ENCODE measurements around the gene THADA.
A peak's percentile ranks its signal among the peaks of the same experiment; 100 is the strongest.

The THADA gene

DNA sequence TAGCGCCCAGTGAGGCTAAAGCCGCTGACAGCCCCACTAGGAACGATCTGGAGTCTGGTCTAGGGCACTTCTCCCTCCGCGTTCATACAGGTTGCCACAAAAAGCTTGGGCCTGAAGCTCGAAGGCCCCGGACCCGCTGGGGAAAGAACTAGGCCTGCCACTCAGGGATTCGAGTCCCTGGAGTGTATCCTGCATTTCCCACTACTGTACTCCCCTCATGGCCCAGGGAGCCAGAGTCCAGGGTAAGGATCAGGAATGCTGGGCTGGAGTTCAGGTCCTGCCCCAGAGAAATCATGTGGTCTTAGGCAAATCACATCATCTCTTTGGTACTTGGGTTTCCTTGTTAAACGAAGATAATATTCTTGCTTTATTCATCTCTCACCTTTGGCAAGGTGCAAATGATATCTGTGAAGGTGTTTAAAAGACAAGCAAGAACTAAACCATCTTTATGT, 368.0 kb downstream of the THADA start:
- no peak for DNase-seq

DNA sequence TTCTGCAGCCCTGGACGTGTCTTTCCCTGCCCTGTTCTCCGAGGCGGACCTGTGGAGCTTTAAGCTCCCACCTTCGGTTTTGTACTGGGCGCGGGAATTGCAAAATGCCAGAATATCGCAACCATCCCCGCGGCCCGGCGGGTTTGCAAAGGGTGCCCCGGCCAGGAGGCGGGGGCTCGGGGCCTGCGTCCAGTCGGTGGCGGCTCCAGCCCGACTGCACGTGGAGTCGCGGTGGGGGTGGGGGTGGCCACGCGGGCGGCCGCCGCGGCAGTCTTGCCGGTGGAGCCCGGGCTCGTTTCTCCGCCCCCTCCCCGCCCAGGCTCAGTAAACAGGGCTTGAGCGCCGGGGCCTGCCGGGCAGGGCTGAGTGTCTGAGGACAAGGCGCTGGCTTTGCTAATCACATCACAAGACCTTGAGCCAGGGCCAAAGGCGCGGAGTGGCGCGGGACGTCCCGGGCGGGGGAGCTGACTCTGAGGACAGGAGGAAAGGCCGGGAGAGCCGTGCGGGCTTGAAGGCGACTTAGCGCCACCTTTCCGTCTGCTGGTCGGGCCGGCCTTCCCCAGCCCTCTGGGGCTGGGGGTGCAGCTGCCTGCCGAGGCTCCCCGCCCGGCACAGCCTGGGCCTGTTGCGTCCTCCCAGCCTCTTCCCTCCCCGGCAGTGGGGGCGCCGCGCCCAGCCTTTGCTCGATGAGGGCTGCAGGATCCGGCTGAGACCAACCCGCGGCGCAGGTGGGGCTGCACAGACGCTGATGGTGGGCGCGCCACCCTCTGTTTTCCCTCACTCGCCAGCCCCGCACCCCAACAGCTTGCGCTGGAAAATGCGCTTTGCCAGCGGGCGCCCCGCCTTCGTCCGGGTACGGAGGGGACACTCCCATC, 368.6 kb downstream of the THADA start:
- peak; percentile 70 to 76 for DNase-seq

DNA sequence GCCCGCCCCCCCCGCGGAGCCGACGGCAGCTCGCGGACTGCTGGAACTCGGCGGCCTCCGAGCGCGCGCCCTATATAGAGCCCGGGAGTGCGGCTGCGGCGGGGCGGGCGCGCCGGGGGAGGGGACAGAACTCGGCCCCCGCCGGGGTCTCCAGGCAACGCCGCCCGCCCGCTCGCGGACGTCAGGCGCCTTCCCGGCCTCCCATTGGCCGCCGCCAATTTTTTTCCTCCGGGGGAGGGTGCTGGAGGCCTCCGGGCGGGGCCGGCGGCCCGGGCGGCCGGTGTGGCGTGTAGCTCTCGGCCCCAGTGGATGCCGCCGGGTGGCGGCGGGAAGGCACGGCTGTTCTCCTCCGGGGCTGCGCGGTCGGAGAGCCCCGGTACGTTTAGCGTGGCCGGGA, 369.3 kb downstream of the THADA start, which contains the start of gene ZFP36L2:
ZFP36L2 (minus strand) TSS at position 49 of the 397 bp plus-strand sequence. CDS start 291 bp downstream, outside the sequence.
- DNase-seq, result peak; percentile 95 to 96

DNA sequence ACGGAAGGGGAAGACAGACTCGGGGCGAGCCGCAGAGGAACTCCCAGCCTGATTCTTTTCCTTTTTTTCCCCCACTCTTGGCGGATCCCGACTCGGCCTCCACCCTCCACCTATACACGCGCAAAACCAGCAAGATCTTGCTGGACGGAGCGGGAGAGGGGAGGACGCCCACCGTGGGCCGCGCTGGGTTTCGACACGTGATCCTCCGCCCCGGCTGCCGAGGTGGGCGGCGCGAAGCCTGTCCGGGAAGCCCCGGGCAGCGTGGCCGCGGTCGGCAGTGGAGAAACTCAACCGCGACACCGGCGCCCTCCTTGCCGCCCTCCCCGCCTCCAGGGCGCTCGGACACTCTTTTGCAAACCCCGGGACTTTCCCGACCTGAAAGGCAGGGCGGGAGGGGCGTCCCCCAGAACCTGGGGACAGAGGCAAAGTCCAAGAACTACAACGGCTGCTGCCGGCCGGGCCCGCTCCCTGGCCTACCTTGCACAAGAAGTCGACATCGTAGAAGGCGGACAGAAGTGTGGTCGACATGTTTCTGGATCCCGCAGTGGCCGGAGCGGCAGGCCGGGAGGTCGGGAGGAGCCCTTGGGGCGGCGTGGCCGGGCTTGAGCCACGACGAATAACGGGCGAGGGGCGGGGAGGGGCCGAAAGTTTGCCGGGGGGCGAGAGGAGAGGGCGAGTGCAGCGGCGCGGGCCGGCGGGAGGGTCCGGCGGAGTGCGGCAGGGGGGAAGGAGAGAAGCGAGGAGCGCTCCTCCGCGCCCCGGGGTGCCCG, 369.9 kb downstream of the THADA start:
- peak; percentile 30 to 57 for DNase-seq

DNA sequence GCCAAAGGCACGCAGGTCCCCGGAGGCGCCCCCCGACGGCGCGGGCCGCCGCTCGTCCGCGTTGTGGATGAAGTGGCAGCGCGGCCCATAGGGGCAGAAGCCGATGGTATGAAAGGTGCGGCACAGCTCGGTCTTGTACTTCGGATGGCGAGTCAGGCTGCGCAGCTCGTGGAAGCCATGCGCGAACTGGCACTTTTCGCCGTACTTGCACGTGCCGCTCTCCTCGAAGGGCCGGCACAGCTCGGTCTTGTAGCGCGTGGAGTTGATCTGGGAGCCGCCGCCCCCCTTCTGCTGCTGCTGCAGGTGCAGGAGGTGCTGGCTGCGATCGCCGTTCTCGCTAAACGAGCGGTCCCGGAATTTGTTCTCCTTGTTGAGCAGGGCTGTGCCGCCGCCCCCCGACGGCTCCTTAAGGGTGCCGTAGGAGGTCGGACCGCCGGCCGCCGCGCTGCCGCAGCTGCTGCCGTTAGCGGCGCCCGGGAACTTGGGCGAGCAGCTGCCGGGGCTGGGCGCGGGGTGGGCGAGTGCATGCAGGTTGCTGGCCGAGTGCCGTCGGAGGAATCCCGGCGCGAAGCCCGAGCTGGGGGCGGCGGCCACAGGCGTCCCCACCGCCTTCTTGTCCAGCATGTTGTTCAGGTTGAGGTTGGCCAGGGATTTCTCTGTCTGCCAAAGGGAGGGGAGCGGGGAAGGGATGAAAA, 370.6 kb downstream of the THADA start:
- DNase-seq, result peak; percentile 15 to 57

DNA sequence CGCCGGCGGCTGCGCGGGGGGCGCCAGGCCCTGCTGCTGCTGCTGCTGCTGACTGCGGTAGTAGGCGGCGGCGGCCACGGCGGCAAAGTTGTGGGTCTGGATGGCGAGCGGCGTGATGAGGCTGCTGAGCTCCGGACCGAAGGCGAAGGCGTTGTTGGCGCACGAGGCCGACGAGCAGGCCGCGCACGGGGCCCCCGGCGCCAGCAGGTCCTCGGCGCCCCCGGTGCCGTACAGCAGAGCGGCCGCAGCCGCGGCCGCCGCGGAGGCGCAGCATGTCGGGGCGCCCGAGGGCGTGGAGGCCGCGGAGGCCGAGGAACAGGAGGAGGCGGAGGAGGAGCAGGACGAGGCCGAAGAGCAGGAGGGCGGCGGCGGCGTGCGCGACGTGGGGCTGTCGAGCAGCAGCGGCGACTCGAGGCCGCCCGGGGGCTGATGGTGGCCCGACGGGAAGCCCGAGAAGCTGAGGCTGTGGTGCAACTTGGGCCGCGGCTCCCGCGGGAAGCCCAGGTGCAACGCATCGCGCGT, 371.2 kb downstream of the THADA start:
- no peak for DNase-seq

DNA sequence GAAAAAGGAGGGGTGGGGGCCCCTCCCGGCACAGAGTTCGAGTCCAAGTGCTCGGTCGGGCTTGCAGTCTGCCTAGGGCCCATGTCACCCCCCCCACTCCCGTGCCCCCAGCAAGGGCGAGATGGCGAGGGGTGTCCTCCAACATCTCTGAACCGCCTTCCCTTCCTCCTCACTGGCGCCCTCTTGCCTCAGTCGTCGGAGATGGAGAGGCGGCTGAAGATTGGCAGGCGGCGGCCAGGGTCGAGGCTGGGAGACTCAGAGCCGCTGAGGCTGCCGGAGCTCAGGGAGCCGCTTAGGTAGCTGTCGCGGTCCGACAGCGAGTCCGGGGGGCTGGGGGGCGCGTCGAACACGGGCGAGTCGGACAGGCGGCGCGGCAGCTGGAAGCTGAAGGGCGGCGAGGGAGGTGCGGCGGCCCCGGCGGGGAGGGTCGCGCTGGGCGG, 371.7 kb downstream of the THADA start:
- DNase-seq, result no peak

DNA sequence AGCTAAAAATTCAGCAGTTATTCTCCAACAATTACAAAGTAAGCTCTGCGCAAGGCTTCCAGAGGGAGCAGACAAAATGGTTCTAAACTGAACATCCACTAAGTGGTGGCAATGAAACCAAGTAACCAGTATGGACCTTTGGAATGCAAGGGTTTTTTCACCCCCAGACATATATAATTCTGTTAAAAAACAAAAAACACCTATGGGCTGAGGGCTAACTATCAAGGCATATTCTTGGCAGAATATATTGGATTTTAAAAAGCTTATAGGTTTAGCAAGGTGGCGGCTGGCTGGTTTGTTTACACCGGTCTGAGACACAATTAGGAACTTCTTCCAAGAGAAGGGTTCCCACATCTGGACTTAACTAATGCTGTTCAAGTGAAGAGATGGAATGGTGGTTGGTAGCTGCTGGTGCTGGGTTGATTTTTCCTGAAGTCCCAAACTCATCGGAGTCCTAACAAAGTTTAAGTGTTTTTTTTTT, 372.3 kb downstream of the THADA start:
- no peak for DNase-seq

DNA sequence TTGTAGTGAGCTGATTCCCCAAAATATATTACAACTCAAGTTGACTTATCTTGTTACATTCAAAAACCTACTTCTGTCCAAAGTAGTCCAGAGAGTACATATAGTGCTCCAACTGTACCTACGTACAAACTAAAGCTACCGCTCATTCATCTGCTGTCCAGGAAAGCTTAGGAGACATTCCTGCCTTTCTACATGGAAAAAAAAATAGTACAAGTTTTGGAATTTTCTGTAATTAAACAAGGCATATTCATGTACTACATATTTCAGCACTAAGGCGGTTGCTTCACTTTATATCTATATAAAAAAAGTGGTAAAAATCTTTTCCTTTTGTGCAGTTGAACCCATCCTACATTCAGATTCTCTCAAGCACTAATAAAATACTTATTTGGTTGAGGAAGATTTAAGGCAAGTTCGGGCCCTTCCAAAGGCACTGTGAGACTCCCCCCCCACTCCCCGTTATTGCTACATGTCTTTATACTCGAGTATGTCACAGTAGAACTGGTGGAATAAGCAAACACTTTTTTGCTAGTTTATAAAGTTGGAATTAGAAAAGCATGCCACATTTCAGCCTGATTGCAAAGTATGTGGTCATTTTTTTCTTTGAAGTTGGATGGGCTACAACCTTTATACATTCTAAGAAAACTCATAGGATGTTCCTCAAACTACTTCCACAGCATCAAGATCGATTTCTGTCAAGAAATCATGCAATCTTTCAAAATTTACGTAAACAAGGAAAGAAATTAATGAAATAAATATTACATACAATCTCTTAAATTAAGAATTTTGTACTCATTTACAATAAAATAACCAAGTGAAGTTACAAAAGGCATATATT, 373.1 kb downstream of the THADA start:
- no peak for DNase-seq

DNA sequence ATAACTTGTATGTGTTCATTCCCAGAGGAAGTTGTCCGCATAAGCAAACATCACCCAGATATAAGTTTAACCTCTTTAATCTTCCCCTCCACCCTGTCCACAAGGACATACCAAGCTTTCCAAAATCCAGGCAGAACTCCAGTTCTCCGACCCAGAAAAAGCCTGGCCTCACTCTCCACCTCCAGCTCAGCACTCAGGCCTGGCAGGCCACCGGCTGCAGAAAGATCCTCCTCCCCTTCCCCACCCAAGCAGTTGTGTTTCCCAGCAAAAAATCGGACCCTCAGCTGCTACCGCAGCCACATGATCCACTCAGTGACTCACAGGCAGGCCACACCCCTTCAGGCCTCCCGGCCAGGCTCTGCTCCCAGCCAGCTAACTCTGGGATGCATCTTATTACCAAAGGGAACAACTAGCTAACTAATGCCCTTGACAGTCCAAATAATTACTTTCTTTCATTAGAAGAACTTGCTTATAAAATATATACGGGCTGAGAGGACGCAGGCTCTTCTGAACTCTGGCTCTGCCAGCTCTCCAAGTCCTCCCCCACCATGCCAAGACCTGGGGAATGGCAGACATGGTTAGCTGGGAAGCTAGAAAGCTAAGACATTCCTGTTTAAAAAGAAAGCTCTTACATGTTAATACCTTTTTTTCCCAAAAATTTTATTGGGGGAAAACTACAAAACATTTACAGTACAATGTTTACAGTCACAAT, 373.9 kb downstream of the THADA start:
- peak in 1 of 2 experiments; percentile 55 for DNase-seq

DNA sequence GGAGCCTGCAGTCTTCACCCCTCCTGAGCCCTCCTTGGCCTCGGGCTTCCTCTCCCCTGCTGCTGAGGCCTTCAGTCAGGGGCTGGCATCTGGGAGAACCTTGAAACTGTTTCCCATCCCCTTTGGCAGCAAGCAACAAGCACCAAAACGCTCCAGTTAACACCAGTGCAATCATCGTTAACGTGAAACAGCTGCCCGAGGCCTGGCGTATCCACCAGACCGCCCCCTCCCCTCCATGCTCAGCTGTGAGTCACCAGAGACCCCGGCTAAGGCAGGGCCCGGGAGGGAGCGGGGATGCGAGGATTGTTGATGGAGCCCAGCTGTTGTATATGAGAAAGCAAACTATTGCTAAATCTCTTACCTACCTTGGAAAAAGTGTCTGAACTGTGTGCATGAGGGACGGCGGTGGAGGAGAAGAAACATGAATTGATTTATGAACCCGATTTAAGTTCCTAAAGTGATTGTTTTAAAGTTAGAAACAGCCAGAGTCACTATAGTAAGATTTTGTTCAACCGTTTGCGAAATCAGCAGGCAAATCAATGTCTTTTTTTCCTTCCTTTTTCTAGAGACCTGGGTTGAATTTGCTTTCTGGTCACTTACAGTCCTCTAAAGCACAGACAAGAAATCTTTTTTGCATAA, 374.6 kb downstream of the THADA start:
- DNase-seq, result no peak

DNA sequence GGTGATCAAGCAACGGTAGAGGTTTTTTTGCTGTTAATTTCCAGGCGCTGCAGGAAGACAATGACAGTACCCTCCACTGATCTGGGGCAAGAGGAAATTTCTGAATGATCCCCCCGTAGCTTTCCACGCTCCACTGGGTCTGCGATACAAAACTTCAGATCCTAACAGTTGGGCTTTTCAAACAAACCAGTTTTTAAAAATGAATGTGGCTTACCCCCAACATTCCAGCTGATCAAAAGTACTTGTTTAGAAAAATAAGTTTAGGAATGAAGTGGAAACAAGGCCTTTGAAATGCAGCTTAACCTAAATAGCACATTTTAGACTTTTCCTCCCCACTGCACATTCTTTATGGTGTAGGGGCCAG, 375.1 kb downstream of the THADA start:
- DNase-seq, result no peak

DNA sequence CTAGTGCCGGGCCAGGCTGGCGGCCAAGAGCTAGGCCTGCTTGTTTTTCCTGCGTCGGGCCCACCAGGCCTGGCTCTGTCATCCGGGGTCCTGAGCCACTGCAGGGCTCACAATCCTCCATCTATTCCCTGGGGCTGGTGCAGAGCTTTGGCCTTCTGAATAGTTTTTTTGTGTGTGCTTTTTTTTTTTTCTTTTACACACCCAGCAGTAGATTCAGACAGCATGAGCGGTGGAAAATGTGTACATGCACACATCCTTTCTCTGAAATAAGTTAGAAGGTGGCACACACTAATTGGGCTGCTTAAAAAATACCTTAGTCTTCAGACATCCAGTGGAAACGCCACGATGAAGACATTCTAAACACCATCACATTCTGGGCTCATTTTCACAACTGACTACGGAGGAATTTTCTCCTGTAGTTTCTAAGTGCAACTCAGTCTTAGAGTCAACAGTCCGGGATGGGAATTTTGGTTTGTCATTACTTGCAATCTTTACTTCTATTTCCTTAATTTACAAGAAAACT, 375.5 kb downstream of the THADA start:
- DNase-seq, result no peak

DNA sequence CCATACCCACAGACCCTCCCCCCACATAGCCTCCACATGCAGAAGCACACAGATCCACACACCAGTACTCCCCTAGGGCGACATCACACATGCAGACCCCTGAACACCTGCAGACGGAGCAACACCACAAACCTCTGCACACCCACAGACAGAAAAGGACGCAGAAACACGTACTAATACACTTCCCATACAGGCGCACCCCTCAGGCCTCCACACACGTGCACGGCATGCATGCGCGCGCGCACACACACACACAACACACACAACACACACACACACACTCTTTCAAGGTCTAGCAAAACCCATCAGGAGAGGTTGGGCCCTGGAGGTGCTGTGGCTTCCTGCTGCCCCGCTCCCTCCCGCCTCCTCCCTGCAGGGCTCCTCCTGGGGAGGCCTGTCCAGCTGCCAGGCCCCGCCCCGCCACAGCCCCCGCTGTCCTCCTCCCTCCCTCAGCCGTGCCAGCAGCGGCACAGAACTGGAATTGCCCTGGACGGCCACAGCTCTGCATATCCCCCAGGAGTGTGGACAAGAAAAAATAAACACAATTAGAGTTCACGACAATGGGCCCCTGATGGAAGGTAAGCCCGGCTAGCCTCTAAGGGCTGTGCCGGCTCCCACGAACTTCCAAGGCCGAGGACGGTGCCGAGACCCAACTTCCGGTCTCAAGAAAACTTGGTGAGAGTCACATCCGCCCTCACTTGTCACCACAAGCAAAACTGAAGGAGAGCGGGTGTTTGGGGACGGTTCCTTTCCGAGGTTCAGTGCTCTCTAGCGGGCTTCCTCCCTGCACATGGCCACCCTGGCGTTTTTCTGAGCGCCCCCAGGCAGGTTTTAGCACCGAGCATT, 376.2 kb downstream of the THADA start:
- DNase-seq, result peak; percentile 69 to 84

DNA sequence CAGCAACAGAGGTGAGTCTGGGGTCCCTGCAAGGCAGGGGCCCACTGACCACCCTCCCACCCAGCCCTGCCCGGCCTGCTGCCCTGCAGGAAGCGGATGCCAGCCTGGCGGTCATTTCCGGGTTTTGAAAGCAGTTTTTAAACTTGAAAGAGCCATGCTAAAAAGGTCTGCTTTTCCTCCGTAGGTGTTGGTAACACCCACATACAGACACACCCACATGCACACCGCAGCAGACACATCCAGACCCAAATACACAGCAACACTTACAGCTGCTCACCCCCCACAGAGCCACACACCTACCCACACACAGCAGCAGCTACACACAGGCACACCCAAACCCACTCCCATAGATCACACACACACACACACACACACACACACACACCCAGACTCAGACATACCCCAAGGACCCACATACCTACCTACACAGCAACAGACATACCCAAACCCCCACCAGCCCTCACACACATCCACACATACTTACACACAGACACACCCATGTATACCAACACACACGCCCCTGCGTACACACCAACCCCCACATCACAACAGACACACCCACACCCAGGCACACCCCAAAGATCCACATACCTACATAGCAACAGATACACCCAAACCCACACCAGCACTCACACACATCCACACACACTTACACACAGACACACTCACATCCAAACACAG, 377.0 kb downstream of the THADA start:
- DNase-seq, result no peak

DNA sequence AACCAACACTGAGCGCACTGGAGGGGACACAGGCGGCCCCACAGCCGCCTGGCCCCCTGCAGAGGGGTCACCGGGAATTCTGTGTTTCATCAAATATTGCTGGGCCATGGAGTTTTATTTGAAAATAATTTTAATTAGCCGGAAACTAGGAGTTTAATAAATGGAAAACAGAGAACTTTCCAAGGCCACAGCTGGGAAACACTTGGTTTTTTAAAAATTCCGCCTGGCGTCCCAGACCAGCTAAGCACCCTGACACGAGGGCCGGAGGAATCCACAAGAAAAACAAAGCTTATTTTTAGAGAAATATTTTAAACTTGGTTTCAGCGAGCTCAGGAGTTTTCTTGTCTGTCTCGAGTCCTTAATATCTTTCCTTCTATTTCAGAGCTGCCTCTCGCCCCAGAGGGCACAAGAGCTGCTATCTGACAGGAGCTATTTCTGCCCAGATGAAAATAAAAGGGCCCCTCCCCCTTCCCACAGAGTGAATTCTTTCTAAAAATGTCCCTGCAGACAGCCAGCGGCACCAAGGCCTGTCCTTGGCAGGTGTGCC, 377.6 kb downstream of the THADA start:
- no peak for DNase-seq

DNA sequence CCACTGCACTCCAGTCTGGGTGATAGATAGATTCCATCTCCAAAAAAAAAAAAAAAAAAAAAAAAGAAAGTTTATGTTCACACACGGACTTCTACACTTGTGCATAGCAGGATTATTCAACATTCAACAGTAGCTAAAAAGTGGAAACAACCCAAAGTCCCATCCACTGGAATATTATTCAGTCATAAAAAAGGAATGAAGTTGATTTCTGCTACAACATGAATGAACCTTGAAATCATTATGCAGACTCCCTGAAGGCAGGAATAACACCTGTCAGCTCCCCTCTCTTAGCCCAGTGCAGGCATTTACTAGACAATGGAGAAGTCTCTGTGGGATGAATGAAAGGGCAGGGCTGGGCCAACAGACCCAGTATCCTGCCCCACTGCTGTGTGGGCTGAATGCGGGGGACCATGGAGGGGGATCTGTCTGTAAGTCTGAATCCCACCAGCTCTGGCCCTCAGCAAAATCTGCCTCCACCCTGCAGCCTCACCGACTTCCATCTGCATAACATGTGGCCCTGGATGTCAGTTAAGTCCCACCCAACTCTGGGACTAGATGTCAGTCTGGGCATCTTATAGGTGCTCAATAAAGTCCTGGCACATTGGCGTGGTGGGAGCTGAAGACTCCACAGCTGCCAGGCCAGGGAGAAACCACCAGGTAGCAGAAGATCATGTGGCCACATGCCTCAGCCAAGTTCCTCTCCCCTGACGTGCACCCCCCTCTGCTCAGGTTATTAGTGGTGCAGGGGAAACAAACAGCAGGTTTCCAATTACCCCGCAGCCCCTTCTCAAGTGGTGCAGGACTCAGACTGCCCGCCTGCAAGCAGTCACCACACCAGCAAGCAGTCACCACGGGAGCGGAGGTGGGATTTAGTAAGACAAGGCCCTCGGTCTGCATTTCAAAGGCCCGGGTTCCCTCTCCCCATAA, 378.3 kb downstream of the THADA start:
- no peak for DNase-seq

Measured in NCI-H2081 (cell line).